HS-27A (cell line): ENCODE results near the gene TMBIM1.
"Not testable (repeated sequence)": the region's sequence is repeated elsewhere in the genome, so short reads cannot be mapped to it uniquely, and the experiment has no call there.

Experiments used
- DNase-seq: peaks from one replicate; pipeline ENCODE4 v3.0.0-alpha.2; 2012; ENCODE audit warnings: low read depth, missing footprints

The TMBIM1 gene

DNA sequence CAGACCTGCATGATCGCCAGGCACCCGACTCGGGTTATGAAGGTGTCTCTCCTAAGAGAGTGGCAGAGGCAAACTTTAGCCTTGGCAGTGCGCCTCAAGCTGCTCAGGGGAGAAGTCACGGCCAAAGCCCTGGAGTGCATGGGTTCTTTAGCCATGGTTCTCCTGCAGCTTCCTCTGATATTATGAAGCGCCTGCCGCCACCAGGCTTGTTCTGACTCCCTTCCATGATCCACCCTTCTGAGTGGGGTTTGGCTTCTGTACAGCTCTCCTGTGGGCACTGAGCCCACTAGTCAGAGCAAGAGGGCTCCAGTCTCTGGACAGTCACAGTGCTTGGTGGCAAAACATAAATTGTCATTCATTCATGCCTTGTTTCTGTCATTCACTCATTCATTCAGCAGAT is 25.9 kb upstream of the TMBIM1 start:
- DNase-seq: no peak

DNA sequence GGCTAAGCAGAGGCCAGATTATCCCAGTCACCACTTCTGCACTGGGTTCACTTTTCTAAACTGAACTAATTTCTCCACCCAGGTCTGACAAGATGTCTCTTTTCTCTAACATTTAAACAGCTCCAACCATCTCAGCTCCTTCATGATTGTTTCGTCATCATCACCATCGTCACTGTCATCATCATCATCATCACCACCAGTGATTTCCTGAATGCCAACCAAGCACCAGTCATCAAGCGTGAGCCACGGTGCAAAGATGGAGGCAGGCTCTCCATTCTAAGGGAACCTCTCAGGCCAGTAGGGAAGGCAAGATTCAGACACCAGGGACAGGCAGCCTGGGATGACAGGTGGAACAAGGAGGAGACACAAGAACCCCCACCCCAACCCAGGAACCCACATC is 25.5 kb upstream of the TMBIM1 start:
- DNase-seq: no peak

DNA sequence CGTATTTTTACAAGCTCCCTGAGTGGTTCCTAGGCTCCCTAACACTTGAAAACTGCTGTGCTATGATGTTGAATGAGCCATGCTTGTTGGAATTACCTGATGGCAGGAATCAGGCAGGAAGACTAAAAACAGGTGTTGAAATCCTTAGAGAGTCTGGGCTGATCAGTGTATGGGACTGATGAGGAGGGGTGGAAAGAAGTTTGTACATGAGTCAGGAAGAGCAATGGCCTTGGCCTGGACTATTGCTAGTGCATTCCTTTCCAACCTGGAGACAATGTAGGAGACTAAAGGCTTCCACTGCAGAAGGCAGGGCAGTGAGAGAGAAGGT is 25.0 kb upstream of the TMBIM1 start:
- DNase-seq: no peak

DNA sequence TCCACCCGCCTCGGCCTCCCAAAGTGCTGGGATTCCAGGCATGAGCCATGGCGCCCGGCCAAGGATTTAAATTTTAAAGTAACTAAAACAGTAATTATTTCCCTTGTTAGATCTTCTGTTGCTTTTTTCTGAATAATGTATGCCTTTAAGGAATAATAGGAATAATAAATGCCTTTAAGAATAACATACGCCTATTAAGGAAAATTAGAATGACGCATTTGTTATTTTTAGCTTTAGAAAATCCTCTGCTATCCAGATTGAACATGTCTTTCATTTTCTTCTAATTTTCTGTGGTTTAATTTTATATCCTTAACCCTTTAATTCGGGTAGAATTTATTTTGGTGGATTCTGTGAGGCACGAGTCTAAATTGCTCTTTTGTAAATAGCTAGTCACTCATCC is 23.1 kb upstream of the TMBIM1 start:
- no peak for DNase-seq

DNA sequence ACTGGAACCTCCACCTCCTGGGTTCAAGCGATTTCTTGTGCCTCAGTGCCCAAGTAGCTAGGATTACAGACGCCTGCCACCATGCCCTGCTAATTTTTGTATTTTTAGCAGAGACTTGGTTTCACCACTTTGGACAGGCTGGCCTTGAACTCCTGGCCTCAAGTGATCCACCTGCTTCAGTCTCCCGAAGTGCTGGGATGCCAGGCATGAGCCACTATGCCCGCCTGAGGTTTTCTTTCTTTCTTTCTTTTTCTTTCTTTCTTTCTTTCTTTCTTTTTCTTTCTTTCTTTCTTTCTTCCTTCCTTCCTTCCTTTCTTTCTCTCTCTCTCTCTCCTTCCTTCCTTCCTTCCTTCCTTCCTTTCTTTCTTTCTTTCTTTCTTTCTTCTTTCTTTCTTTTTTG is 22.5 kb upstream of the TMBIM1 start:
- not testable (repeated sequence) for DNase-seq

DNA sequence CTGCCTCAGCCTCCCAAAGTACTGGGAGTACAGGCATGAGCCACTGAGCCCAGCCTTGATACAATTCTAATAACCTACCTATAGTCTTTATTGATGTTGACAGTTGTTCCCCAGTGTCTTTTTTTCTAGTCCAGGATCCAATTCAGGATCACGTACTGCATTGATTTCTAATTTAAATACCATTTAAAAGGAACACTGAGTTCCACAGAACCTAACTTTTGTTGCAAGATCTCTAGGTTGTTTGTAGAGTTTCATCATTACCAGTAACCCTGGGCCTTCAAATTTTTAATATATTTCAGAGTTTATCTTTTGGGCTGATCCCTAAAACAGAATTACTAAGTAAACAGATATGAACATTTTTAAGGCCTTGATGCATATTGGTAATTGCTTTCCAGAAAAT is 21.1 kb upstream of the TMBIM1 start:
- DNase-seq: no peak

DNA sequence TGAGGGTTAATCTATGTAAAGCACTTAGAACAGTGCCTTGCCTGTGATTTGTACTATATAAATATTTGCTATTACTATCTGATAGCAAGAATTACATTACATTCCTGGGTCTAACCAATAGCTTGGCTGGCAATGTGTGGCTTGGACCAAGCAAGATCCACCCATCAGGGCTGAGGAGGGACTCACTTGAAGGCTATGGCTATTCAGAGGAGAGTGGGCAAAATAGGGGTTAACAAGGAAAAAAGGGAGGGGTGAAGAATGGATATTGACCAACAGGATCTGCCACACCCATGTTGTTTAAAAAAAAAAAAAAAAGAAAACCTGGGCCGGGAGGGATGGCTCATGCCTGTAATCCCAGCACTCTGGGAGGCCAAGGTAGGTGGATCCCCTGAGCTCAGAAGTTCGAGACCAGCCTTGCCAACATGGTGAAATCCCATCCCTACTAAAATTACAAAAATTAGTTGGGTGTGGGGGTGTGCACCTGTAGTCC is 20.0 kb upstream of the TMBIM1 start:
- DNase-seq: no peak

DNA sequence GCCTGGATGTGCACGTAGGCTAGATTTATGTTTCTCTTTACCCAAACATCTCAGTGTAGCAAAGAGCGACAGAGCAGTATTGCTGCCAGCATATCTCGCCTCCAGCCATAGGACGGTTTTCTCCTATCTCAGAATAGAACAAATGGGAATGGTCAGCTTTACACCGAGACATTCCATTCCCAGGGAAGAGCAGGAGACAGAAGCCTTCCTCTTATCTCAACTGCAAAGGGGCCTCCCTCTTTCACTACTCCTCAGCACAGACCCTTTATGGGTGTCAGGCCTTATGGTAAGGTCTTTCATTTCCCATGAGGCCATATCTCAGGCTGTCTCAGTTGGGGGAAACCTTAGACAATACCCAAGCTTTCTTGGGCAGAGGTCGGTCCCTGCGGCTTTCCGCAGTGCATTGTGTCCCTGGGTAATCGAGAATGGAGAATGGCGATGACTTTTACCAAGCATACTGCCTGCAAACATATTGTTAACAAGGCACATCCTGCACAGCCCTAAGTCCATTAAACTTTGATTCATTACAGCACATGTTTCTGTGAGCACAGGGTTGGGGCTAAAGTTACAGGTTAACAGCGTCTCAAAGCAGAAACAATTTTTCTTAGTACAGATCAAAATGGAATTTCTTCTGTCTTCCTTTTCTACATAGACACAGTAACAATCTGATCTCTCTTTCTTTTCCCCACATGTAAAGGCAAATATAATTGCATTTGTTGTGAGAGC is 19.4 kb upstream of the TMBIM1 start:
- DNase-seq: not testable (repeated sequence)

DNA sequence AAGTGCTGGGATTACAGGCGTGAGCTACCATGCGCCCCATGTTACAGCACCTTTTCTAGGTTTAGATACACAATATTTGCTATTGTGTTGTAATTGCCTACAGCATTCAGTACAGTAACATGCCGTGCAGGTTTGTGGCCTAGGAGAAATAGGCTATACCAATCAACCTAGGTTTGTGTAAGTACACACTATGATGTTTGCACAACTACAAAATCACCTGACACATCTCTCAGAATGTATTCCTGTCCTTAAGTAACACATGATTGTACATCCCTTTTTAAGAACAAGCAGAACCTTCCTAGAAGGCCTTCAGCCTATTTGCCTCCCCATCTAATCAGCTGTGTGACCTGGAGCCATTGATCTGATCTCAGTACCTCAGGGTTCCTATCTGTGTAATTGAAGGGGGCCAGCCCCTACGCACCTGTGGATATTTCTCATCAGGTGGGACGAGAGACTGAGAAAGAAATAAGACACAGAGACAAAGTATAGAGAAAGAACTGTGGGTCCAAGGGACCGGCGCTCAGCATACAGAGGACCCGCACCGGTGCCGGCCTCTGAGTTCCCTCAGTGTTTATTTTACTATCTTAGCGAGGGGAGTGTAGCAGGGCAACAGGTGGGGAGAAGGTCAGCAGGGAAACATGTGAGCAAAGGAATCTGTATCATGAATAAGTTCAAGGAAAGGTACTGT is 18.7 kb upstream of the TMBIM1 start:
- DNase-seq: no peak

DNA sequence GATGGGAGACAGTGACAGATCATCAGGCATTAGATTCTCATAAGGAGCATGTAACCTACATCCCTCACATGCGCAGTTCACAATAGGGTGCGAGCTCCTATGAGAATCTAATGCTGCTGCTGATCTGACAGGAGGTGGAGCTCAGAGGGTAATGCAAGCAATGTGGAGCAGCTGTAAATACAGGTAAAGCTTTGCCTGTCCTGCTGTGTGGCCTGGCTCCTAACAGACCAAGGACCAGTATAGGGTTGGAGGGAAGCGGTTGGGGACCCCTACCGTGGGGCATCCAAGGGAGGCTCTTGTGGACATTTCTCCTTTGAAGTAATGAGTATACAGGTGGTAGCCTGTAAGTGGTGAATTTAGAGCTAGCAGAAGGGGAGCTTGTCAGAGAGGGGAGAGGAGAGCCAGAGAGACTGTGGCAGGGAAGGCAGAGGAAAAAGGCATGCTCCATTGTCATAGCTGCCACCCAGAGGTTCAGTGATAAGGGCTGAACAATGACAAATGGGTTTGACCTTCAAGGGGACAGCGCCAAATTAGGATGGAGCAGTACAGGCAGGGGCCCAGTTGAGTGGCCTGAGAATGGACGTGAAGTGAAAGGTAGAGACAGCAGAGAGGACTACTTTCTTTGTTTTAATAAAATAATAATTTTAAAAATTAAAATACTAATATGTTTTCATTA is 15.2 kb upstream of the TMBIM1 start:
- no peak for DNase-seq

DNA sequence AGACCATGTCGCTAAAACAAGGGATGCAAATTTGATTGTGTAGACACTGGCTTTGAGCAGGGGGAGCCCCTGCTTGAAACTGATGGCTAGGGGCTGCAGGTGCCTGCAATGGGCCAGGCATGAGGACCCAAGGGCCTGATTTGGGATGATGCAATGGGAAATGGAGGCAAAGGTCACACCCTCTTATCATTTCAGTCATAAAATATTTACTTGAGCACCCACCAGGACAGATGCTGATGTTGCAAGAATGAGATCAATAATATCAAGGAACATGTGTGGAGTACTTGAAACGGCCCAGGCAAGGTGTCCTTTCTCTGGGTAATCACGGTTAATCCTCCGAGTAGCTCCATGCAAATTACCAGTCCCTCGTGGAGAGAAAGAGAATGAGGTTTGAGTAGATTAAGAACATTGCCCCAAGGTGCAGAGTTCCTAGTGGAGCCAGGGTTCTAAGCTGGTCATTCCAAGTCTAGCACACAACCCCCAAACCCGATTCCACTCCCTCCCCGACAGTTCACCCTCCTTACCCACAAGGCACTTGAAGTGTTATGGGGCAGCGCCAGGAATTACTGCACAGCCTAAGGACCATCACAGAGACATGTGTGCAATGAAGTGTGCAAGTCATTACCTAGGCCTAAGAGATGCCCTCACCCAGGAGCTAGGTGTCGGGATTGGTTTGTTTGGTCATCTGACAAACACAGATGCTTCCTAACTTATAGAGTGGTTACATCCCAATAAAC is 14.0 kb upstream of the TMBIM1 start:
- no peak for DNase-seq

DNA sequence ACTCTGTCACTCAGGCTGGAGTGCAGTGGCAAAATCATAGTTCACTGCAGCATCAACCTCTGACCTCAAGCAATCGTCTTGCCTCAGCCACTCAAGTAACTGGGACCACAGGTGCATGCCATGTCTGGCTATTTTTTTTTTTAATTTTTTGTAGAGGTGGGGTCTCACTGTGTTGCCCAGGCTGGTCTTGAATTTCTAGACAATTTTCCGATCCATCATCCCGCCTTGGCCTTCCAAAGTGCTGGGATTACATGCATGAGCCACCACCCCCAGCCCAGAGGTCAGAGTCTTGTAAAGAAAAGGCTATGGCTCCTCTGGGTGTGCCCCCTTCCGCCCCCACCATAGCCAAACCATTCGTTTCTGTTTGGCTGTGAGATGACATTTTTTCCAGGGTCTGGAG is 13.1 kb upstream of the TMBIM1 start:
- DNase-seq: no peak

DNA sequence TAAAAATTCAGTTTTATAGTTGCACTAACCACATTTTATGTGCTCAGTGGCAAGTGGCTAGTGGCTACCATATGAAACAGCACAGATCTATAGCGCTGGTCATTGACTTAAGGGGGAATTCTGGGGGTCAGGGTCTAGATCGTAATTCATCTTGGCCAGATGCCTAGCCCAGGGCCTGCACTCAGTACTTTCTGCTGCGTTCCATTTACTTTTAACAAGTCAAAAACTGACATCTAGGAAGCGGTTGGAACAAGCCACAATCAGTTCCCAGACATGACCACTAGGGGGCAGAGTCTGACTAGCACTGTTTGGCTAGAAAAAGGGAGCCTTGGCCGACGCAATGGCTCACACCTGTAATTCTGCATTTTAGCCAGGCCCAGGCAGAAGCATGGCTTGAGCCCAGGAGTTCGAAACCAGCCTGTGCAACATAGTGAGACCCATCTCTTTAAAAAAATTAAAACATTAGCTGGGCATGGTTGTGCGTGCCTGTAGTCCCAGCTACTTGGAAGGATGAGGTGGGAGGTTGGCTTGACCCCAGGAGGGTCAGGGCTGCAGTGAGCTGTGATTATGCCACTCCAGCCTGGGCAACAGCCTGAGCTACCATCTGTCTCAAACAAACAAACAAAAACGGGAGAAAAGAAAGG is 9.0 kb upstream of the TMBIM1 start:
- DNase-seq: no peak

DNA sequence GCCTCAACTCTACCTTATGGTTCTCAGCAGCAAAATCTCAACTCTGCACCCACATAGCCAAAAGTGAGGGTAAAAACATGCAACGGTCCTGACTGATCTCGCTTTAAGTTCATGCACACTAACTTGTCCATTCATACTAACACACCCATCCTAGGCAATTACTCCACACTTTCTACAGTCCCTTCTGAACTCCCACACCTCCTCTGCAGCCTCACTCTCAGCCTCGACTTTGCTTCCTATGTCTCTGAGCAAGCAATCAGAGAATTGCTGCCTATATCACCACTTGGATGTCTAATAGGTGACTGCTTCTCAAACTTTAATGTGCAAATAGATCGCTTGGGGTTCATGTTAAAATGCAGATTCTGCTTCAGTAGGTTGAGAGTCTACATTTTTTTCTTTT is 7.8 kb upstream of the TMBIM1 start:
- DNase-seq: no peak

DNA sequence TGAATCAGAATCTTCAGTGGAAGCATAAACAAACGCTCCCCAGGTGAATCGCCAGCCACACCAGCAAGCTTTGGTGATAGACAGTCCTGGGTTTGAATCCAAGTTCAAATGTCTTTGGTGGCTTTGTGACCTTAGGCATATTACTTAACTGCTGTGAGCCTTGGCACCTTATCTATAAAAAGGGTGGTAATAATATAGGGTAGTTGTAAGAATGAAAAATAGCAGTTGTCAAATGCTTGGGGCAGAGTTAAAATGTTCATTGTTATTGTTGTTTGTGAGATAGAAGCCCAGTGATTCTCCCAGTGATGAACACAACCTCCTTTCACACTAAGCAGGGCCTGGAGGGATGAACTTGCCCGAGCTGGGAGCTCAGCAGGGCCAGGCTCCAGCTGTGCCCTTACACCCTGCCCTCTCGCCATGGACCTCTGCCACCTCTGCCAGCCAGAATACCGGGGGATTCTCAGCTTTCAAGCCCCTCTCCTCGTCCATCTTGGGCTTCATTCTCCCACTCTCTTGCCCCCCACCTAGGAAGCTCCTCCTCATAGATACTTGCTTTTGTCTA is 6.1 kb upstream of the TMBIM1 start:
- DNase-seq: no peak

DNA sequence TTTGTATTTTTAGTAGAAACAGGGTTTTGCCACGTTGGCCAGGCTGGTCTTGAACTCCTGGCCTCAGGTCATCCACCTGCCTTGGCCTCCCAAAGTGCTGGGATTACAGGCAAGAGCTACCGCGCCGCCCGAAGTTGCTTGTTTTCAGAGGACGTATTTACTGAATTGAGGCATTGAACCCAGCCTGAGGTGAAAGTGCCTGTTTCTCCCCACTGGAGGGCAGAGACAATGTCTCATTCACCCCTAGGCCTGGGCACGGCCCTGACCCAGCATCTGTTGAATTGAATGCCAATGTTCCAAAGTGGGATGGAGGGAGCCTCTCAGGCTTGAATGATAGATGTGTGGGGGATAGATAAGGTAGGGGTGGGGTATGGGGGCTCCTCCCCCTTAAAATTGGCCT is 4.5 kb upstream of the TMBIM1 start:
- DNase-seq: no peak

DNA sequence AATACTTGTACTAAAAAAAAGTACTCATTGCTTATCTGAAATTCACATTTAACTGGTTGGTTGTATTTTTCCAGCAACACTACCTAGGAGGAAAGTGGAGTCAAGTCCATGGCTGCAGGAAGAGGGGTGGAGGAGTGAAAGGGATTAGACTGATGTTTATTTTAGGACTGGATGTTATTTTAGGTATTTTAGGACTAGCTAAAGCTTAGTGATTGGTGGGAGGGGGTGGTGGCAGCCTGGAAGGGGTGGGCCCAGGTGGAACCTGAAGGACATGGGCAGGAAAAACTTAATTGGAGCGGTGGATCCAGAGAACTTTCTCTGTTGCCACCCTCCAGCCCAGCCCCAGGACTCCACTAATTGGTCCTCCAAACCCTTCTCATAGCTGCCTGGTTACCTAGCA is 3.9 kb upstream of the TMBIM1 start:
- no peak for DNase-seq

DNA sequence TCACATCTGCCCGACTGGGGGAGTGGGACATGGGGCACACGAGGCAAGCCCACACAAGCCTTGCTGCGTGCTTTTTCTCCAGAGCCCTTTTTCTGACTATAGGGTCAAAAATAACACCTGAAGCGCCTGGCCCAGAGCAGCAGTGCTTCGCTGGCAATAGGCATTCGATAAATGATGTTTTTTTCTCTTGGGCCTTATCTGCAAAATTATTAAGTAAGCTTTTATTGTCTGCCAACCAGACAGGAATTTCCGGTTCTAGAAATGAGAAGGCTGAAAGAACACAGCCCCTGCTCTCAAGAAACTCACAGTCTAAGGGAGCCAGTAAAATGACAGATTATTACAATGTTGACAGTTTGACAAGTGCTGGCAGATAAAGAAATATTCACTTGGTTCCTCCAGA is 2.7 kb upstream of the TMBIM1 start:
- DNase-seq: no peak

DNA sequence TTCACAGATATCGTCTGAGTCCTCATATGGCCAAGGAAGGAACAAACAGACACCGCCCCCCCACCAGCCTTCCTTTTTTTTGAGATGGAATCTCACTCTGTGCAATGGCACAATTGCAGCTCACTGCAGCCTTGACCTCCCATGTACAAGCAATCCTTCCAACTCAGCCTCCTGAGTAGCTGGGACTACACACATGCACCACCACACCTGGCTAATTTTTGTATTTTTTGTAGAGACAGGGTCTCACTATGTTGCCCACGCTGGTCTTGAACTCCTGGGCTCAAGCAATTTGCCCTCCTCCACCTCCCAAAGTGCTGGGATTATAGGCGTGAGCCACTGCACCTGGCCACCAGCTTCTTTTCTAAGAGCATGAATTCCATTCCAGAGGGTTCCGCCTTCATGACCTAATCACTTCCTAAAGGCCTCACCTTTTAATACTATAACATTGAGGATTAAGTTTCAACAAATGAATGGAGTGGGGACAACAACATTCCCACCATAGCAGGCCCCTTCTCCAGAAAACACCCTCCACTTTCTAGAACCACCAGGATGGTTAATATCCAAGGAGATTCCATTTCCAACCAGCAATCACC is 2.2 kb upstream of the TMBIM1 start:
- DNase-seq: no peak

DNA sequence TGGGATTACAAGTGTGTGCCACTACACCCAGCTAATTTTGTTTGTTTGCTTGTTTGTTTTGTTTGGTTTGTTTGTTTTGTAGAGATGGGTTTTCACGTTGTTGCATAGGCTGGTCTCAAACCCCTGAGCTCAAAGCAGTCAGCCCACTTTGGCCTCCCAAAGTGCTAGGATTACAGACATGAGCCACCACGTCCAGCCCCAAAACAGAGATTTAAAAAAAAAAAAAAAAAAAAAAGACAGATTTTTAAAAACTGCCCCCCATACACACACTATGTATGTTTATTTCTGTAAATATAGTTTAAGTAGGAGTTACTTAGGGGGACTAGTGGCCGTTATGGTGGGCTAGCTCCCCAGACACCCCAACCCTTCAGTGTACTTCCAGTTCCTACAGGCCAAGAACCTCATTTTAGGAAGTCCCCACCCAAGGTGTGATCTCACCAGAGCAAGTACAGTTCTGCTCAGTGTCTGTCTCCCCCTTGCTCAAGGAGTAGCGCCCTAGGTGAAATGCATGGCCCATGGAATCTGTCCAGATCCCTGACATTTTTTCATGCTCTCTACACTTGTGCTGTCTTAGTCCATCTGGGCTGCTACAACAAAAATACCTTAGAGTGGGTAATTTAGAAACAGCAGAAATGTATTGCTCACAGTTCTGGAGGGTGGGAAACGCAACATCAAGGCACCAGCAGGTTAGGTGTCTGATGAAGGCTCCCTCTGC is 1.6 kb upstream of the TMBIM1 start:
- DNase-seq: no peak
